OCI-LY7 (cell line): ENCODE data around the gene DNAJB11. TPM values are rescaled to one million over a fixed set of nuclear protein-coding genes. Genes with fewer than 3 reads are reported as not detected.
"Not testable (repeated sequence)": the region's sequence is repeated elsewhere in the genome, so short reads cannot be mapped to it uniquely, and the experiment has no call there.

Experiments used
- BruUV-seq: library from RNA; stranded (reverse); fragments of 400-500 nt; replicated peaks from 2 replicates; lab custom pipeline; 2021; lab: Mats Ljungman, UMichigan
- CTCF ChIA-PET: fragments of 300-600 bp; sonication (Branson Sonifier 250); formaldehyde crosslinking; loops from one replicate; lab custom pipeline; 2022; ENCODE audit warnings: antibody characterized with exemption; ENCODE audit not compliant: unreplicated experiment; lab: Charles Lee
- POLR2A ChIA-PET: fragments of 300-600 bp; sonication (Branson Sonifier 250); formaldehyde crosslinking; loops from one replicate; lab custom pipeline; 2022; ENCODE audit warnings: antibody characterized with exemption; lab: Charles Lee
- DNase-seq: peaks from one replicate; pipeline ENCODE4 v3.0.0-alpha.2; 2015; ENCODE audit warnings: low spot score
- H2AFZ ChIP-seq: fragments of 200-600 bp; sonication (generic), shearing (Covaris generic); 2 replicates; pipeline ENCODE4 v1.6.1; 2014; ENCODE audit warnings: mild to moderate bottlenecking, antibody characterized with exemption, low read length, moderate library complexity
- H3K27ac ChIP-seq: fragments of 200-600 bp; sonication (generic); 2 replicates; pipeline ENCODE4 v1.5.1; 2014; ENCODE audit warnings: mixed run types, low read depth, mild to moderate bottlenecking, moderate library complexity, low read length, inconsistent platforms; ENCODE audit not compliant: poor library complexity, severe bottlenecking
- H3K36me3 ChIP-seq: fragments of 200-600 bp; sonication (generic); 2 replicates; pipeline ENCODE4 v1.6.1; 2014; ENCODE audit warnings: mild to moderate bottlenecking, antibody characterized with exemption, low read length, moderate library complexity, mixed read lengths; ENCODE audit not compliant: insufficient read depth
- H3K4me1 ChIP-seq: fragments of 200-600 bp; sonication (generic); 2 replicates; pipeline ENCODE4 v1.5.1; 2014; ENCODE audit warnings: mild to moderate bottlenecking, low read length; ENCODE audit not compliant: insufficient read depth, poor library complexity, severe bottlenecking
- H3K4me2 ChIP-seq: fragments of 200-600 bp; sonication (generic); 2 replicates; pipeline ENCODE4 v1.6.1; 2014; ENCODE audit warnings: mild to moderate bottlenecking, low read length
- H3K4me3 ChIP-seq: fragments of 200-600 bp; sonication (generic); 2 replicates; pipeline ENCODE4 v1.5.1; 2014; ENCODE audit warnings: mild to moderate bottlenecking, low read depth, low read length; ENCODE audit not compliant: poor library complexity, severe bottlenecking
- H3K79me2 ChIP-seq: fragments of 200-600 bp; sonication (generic); 2 replicates; pipeline ENCODE4 v1.6.1; 2016; ENCODE audit warnings: low read depth, mild to moderate bottlenecking, low read length, moderate library complexity, mixed read lengths; ENCODE audit not compliant: insufficient read depth
- H3K9me2 ChIP-seq: fragments of 200-600 bp; sonication (generic); 2 replicates; pipeline ENCODE4 v1.6.1; 2016; ENCODE audit warnings: mild to moderate bottlenecking, low read length, mixed read lengths; ENCODE audit not compliant: insufficient read depth
- H3K9me3 ChIP-seq: fragments of 200-600 bp; sonication (generic); 2 replicates; pipeline ENCODE4 v1.6.1; 2014; ENCODE audit warnings: mild to moderate bottlenecking, mixed run types, low read length, mixed read lengths
- H4K20me1 ChIP-seq: fragments of 200-600 bp; sonication (generic); 2 replicates; pipeline ENCODE4 v1.6.1; 2014; ENCODE audit warnings: mild to moderate bottlenecking, antibody characterized with exemption, low read length, moderate library complexity, mixed read lengths; ENCODE audit not compliant: insufficient read depth
- CTCF ChIP-seq: fragments of 200-600 bp; sonication (generic); conservative IDR thresholded peaks from 2 replicates; pipeline ENCODE4 v1.5.1; 2014; ENCODE audit warnings: mild to moderate bottlenecking, antibody characterized with exemption, low read length, moderate library complexity, mixed read lengths
- EZH2phosphoT487 ChIP-seq: fragments of 200-600 bp; sonication (generic); IDR thresholded peaks from 2 replicates; pipeline ENCODE4 v1.6.1; 2018; ENCODE audit warnings: low read depth, borderline replicate concordance, mild to moderate bottlenecking, mixed run types, antibody characterized with exemption, low read length, moderate library complexity, mixed read lengths
- intact Hi-C: fragments of 100-400 bp; cut with micrococcal nuclease; formaldehyde crosslinking; loops from one replicate; pipeline ENCODE4 v1.10.0; 2022; ENCODE audit not compliant: unreplicated experiment
- total RNA-seq, 2 experiments: library from RNA; depleted of rRNA in 1 of 2; stranded (reverse); fragments of >200 nt in 1 of 2; shearing (Covaris generic) in 1 of 2; gene quantifications; 2 replicates each; pipeline ENCODE4 v1.2.3, GENCODE V29; 2014 to 2022

The DNAJB11 gene
- total RNA-seq, 2 experiments from 2014 or later = 61.1 to 73.0 TPM

GRCh38 chr3:186529201-186529999 is 41.1 kb upstream of the DNAJB11 start:
- BruUV-seq = no TSS peak
- intact Hi-C loops = no loop called here
- Histone ChIP-seq H3K9me3 (no peaks in the 10 kb centered on the region), H3K79me2 (no peaks in the 10 kb centered on the region), H4K20me1 (no peaks in the 10 kb centered on the region), H3K27ac (no peak overlapping the region), H3K9me2 (no peaks in the 10 kb centered on the region), H3K4me3 (no peak overlapping the region), H2AFZ (peak overlapping the region; percentile 7; the same call in 1 of the 2 replicates), H3K36me3 (no peaks in the 10 kb centered on the region; the same call in 1 of the 2 replicates), H3K4me1 (peaks cover 76% of the 10 kb centered on the region), H3K4me2 (no peak overlapping the region)
- TF ChIP-seq EZH2phosphoT487 = no peak
- peak; percentile 61; the same call in 1 of the 2 replicates for TF ChIP-seq CTCF
- POLR2A ChIA-PET = interaction anchor here (0.5 to 1.7 kb wide), 10 partner anchors 10 to 1396 kb away, joined by 3 to 10 read pairs (median 4); partner anchors contain the start of gene ETV5
- peak; percentile 39 for DNase-seq
- CTCF ChIA-PET = interaction anchor here (1.0 to 2.1 kb wide), 4 partner anchors 10 to 41 kb away, joined by 3 to 13 read pairs (median 6); partner anchors contain the start of gene DNAJB11

- H3K4me3 ChIP-seq = no peak overlapping the region
- no peaks in the 10 kb centered on the region for H3K9me2 ChIP-seq
- no peaks in the 10 kb centered on the region for H4K20me1 ChIP-seq
- no TSS peak for BruUV-seq
- H3K36me3 ChIP-seq = no peaks in the 10 kb centered on the region; the same call in 1 of the 2 replicates
- TF ChIP-seq EZH2phosphoT487 (no peak), CTCF (no peak)
- peak overlapping the region; percentile 44; the same call in 1 of the 2 replicates for H2AFZ ChIP-seq
- H3K27ac ChIP-seq = no peak overlapping the region
- intact Hi-C loops = loop anchor here (5.0 to 10.0 kb wide), 2 partner anchors 376 to 593 kb away; partner anchors contain the start of gene TRA2B
- peaks cover 76% of the 10 kb centered on the region for H3K4me1 ChIP-seq
- H3K9me3 ChIP-seq = no peaks in the 10 kb centered on the region
- H3K4me2 ChIP-seq = peak overlapping the region; percentile 25; the same call in 1 of the 2 replicates
- no peaks in the 10 kb centered on the region for H3K79me2 ChIP-seq
- ChIA-PET POLR2A (no interaction called here), CTCF (no interaction called here)
- DNase-seq = peak; percentile 28
Measured at GRCh38 chr3:186530415-186530814, 40.1 kb upstream of the DNAJB11 start.

- not testable (repeated sequence) for BruUV-seq, H3K9me2 ChIP-seq, H2AFZ ChIP-seq, H3K36me3 ChIP-seq, H3K79me2 ChIP-seq, H3K4me3 ChIP-seq, DNase-seq, H4K20me1 ChIP-seq, H3K9me3 ChIP-seq
- CTCF ChIA-PET = interaction anchor here (1.6 kb wide), 1 partner anchor 14 kb away, joined by 6 read pairs; no protein-coding TSS in a partner anchor
- Histone ChIP-seq H3K27ac (peak overlapping the region; percentile 76), H3K4me2 (peak overlapping the region; percentile 67; the same call in 1 of the 2 replicates), H3K4me1 (peaks cover 63% of the 10 kb centered on the region)
- POLR2A ChIA-PET = interaction anchor here (1.5 to 4.7 kb wide), 2 partner anchors 13 to 24 kb away, joined by 3 to 38 read pairs; no protein-coding TSS in a partner anchor
- intact Hi-C loops = loop anchor here (5.0 to 10.0 kb wide), 2 partner anchors 377 to 594 kb away; partner anchors contain the start of gene TRA2B
Measured at GRCh38 chr3:186531694-186532093, 38.8 kb upstream of the DNAJB11 start.
